Hematopoietic multipotent progenitor cell treated with erythropoietin and hydrocortisone succinate and interleukin-3 and kit ligand, for 8 days (in vitro differentiated cells): ENCODE measurements around the gene GPR161.
A peak's percentile ranks its signal among the peaks of the same experiment; 100 is the strongest.
"Not testable (repeated sequence)": the region's sequence is repeated elsewhere in the genome, so short reads cannot be mapped to it uniquely, and the experiment has no call there.

ENCODE experiments used
- DNase-seq: peaks from one replicate; pipeline ENCODE4 v3.0.0-alpha.2; 2015

GPR161 gene, protein sequence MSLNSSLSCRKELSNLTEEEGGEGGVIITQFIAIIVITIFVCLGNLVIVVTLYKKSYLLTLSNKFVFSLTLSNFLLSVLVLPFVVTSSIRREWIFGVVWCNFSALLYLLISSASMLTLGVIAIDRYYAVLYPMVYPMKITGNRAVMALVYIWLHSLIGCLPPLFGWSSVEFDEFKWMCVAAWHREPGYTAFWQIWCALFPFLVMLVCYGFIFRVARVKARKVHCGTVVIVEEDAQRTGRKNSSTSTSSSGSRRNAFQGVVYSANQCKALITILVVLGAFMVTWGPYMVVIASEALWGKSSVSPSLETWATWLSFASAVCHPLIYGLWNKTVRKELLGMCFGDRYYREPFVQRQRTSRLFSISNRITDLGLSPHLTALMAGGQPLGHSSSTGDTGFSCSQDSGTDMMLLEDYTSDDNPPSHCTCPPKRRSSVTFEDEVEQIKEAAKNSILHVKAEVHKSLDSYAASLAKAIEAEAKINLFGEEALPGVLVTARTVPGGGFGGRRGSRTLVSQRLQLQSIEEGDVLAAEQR

DNA sequence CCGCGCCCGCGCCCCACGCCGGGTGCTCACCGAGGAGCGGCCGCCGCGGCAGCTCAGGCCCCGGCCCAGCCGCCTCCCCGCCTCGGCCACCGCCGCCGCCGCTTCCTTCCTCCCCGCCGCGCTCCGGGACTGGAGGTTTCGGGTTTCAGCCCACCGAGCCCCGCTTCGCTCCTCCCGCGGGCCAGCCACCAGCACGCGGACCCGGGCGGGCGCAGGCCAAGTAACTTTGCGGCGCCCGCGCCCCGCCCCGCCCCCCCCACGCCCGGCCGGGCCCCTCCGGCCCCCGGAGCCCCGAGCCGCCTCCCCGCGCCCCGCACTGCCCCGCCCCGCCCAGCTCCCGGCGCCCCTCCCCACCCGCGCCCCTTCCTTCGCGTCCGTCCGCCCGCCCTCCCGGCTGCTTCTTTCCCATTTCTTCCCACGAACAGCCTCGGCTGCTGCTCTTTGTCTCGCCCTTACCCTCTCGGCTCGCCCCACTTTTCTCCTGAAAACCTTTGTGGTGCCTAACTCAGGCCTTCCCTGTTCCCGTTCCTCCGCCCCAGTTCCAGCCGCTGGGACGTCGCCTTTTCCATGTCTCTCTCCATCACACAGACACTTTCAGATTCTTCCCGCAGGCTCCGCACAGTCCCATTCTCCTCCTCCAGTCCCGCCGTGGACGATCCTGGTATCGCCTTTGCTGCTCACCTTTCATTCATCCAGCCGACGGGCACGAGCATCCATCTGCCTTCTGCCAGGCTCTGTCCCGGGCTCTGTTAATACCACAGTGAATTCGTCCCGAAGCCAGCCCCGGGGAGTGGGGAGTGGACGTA lies at the start of gene GPR161:
GPR161 (minus strand) TSS at position 222 of the 806 bp plus-strand sequence. CDS start 32,080 bp downstream, outside the sequence.
- DNase-seq = no peak

DNA sequence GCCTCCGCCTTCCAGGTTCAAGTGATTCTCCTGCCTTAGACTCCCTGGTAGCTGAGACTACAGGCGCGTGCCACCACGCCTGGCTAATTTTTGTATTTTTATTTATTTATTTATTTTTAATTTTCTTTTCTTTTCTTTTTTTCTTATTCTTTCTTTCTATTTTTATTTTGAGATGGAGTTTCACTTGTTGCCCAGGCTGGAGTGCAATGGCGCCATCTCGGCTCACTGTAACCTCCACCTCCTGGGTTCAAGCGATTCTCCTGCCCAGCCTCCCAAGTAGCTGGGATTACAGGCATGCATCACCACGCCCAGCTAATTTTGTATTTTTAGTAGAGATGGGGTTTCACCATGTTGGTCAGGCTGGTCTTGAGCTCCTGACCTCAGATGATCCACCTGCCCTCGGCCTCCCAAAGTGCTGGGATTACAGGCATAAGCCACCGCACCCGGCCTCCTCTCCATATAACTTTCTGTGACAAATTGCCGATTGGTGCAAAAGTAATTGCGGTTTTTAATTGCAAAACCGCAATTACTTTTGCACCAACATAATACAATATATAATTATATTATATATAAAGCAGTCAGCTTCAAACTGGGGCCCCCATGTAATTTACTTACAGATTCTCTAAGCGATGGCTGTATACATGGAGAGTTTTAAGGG lies 44.5 kb upstream of the GPR161 start:
- DNase-seq = not testable (repeated sequence)

DNA sequence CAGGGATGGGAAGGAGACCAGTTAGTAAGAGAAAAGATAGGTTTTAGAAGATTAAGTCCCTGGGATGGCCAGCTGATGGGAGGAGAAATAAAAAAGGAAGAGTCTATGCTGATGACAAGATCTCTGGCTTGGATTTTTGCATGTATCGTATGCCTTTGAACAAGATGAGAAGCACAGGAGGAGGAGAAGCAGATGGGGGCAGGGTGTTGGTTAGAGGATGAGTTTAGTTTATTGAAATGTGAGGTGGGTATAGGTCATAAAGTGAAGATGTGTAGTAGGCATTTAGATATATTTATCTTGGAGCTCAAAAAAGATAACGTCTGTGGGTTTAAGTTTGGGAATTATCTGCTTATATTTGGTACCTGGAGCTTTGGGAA lies 43.4 kb upstream of the GPR161 start:
- DNase-seq = peak; percentile 7

DNA sequence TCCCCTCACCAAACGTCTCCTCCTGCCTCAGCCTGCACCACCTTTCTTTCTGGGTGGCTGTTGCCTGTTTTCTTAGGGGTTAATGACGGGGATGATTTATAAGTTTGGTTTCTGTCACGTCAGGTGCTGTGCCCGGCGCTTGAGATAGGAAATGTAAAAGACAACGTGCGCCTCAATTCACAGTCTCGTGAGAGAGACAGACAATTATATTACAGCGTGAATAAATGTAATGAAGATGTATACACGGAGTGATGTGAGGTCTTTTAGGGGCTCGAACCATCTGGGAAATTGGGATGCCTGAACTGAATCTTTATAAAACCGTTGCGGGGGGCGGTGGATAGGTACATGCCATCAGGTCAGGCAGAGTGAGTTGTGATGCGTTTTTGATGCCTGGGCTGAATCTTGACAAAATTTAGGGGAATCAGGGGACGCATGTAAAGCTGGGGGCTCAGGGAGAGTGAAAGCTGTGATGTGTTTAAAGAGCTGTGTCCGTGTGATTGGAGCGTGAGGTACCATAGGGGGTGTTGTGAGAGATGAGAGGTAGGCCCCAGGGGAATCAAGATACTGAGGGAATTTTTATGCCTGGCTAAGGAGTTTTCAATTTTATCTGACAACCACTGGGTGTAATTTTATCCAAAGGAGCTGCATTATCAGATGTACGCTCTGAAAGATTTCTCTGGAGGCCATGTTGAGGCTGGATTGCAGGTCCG lies 42.9 kb upstream of the GPR161 start:
- DNase-seq = peak; percentile 11

DNA sequence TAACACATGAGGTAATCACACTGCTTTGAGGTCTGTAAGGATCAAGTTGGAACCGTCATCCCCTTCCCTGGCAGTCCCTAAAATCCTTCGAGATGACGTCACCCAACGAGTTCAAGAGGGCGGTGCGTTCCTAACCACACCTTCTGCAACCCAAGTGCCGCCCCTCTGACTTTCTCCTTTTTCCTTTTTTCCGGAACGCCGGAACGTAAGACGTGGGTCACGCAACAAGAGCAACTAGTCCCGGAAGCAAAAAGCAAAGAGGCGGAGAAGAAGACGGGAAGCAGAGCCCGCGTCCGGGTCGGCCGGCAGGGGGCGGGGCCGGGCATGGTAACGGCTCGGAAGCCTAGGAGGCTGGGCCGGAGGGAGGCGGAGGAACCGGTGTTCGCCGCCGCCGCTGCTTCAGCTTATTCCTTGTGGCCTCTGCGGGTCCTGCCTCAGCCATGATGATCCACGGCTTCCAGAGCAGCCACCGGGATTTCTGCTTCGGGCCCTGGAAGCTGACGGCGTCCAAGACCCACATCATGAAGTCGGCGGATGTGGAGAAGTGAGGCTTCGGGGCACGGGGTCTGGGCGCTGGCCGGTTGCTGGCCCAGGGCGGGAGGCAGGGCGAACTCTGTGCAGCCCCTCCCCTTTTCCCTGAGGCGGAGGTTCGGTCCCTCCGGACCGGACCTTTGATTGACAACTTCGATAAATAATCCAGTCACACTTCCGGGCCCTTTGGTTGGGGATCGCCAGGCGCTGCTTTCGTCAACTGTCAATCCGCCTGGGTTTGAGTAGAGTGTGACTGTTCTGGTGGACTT lies 42.1 kb upstream of the GPR161 start, which contains the start of gene TIPRL:
TIPRL (plus strand) TSS at position 325 of the 800 bp plus-strand sequence; CDS start at position 441, 116 bp downstream.
- peak; percentile 98 for DNase-seq

DNA sequence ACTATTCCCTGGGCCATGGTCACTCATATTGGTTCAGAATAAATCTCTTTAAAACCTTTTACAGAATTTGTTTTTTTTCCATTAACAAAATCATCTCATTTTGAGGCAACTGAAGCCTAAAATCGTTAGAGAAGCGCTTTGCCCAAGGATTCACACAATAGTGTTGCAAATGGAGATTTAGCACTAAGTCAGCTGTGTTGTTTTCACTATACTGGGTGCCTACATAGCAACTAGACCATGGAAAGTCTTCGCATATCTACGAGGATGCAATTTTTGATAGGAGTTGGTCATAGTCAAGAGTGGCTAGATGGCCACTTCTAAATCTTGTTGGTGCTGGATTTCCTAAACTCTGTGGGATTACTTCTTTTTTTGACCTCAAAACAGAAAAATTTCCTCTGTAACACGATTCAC lies 41.5 kb upstream of the GPR161 start:
- no peak for DNase-seq

DNA sequence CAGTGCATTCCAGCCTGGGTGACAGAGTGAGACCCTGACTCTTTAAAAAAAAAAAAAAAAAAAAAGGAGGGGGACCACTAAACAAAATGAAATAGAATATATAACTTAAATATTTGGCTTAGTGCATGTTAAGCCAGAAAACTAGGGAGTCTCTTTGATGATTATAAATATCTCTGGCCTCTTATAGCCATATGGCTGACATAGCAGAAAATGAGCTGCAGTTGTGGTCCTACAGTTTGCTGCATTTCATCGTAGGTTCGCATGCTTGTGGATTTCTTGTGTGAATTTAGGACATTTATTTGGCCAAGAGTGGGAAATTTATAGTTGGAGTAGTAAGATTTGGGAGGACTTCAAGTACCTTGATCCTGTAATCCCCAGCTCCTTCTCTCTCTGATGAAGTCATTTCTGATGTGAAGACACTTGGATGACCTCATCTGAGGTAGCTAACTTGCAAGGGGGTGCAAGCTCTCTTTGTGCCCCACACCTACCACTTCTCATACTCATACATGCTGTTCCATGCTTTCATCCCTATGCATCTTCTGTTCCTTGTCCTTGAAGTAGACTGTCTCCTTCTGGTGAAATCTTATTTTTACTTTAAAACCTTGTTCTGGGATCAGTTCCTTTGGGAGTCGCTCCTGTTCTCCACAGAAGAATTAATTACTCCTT lies 35.7 kb upstream of the GPR161 start:
- no peak for DNase-seq

DNA sequence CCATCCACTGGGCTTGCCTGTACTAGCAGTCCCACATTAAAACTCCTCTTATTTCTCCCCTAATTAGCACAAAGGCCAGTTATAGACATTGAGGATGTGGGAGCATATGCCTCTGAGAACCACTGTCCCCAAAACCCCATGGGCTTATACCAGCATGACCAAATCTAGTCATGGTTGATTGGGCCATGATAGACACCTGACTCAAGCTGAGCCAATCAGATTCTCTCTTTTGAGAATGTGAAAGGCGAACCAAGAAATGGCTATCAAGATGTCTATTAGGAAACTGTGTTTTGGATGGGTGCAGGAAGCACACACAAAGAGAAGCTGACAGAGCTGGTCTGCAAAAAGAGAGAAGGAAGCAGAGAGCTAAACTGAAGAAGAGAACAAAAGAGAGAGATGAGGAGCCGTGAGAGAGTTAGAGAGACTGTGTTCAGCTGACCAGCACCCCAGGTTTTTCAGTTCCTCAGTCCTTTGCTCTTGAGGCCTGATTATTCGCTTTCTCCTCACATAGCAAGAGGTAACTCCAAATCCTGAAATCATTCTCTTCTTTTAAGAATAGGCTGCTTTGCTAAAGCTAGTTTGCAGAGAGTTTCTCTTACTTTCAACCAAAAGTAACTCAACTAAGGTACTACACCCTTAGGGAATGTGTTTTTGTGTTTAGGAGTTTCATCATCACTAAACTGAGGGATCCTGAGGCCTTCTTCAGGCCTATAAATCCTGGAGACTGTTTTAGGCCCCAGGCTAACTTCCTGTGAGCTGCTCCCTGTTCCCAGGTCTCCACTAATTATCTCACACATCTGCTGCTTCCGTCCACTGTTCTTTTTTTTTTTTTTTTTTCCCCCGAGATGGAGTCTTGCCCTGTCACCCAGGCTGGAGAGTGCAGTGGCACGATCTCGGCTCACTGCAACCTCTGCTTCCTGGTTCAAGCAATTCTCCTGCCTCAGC lies 34.1 kb upstream of the GPR161 start:
- DNase-seq = no peak

DNA sequence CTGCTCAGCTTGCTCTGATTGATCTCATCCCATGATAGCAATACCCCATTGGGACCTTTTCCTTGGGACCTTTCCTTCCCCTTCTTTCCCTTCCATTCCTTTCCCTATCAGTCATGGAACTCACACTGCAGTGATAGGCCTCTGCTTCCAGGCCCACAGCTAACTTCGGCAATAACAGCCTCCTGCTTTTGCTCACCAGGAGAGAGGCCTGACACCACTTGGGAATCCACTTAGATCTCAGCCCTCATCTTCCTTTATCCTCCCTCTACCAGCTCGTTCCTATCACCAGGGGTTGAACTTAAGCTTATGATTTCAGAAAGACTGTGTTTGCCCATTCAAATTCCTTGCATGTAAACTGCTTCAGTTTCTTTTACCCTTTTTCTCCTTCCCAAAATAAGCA lies 31.1 kb upstream of the GPR161 start:
- no peak for DNase-seq

DNA sequence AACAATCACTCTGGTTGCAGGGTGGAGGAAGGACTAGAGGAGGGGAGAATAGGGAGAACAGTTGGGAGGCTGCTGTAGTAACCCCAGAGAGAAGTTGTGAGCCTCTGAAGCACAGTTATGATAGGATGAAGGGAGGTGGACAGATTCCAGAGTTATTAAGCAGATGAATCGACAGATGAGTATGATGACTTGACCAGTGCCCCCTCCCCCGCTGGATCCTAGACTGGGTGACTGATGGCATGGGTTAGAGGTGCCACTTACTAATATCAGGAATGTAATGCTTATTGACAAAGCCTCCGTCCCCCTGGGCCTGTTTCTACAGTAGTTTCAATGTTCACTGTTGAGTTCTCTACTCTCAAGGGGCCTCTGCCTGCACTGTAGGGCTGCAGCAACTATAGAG lies 28.0 kb upstream of the GPR161 start:
- no peak for DNase-seq

DNA sequence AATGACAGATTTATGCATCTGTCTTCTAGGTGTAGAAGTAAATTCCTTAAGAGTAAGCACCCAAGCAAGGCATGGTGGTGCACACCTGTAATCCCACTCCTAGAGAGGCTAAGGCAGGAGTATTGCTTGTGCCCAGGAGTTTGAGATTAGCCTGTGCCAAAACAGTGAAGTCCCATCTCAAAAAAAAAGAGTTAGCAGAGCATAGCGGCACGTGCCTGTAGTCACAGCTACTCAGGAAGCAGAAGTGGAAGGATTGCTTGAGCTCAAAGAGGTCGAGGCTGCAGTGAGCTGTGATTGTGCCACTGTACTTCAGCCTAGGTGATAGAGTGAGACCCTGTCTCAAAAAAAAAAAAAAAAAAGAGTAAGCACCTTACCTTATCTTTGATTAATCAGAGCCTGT lies 26.9 kb upstream of the GPR161 start:
- no peak for DNase-seq

DNA sequence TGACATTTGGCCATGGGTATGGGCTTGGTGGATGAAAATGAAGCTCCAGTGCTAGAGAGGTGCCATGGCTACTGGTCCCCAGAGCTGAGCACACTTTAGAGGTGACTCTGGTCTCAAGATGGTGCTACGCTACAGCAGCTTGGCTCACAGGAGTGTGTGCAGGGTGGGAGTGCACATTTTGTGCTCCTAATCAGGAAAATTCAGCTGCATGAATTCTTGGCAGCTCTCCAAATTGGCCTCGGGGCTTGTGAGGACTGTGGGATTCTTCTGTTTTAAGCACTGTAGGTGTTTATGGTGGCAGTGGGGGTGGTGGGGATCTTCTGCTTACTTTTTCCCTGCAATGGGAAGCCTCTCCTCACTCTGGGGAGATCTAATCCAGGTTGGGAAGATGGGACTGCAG lies 24.7 kb upstream of the GPR161 start:
- peak; percentile 96 for DNase-seq

DNA sequence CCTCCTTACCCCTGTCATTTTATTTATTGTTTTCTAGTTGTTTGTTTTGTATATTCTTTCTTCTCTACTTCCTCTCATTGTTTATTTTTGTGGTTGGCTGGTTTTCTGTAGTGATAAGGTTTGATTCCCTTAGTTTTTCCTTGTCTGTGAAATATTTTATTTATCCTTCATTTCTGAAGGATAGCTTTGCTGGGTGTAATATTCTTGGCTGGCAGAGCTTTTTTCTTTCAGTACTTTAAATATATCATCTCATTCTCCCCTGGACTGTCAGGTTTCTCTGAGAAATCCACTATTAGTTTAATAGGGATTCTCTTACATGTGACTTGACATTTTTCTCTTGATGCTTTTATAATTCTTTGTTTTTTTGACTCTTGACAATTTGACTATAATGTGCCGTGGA lies 23.2 kb upstream of the GPR161 start:
- no peak for DNase-seq

DNA sequence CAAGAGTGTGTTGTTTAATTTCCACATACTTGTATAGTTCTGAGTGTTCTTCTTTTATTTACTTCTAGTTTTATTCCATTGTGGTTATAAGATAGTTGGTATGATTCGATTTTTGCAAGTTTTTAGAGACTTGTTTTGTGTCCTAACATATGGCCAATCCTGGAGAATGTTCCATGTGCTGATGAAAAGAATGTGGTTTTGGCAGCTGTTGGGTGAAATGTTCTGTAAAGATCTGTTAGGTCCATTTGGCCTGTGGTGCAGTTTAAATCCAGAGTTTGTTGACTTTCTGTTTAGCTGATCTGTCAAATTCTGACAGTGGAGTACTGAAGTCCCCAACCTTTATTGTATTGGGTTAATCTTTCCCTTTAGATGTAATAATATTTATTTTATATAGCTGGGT lies 22.5 kb upstream of the GPR161 start:
- no peak for DNase-seq

DNA sequence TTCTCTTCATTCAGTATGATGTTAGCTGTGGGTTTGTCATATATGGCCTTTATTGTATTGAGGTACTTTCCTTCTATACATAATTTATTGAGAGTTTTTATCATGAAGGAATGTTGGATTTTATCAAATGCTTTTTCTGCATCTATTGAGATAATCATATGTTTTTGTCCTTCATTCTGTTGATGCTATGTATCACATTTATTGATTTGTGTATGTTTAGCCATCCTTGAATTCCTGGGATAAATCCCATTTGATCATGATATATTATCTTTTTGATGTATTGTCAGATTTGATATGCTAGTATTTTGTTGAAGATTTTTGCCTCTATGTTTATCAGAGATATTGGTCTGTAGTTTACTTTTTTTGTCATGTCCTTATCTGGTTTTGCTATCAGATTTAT lies 20.9 kb upstream of the GPR161 start:
- DNase-seq = no peak

DNA sequence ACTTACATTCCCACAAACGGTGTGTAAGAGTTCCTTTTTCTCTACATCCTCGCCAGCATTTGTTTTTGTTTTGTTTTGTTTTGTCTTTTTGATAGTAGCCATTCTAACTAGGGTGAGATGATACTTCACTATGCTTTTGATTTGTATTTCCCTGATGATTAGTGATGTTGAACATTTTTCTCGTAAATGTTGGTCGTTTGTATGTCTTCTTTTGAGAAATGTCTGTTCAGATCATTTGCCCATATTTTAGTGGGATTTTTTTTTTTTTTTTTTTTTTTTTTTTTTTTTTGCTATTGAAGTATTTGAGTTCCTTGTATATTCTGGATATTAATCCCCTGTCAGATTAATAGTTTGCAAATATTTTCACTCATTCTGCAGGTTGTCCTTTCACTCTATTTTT lies 19.2 kb upstream of the GPR161 start:
- DNase-seq = no peak

DNA sequence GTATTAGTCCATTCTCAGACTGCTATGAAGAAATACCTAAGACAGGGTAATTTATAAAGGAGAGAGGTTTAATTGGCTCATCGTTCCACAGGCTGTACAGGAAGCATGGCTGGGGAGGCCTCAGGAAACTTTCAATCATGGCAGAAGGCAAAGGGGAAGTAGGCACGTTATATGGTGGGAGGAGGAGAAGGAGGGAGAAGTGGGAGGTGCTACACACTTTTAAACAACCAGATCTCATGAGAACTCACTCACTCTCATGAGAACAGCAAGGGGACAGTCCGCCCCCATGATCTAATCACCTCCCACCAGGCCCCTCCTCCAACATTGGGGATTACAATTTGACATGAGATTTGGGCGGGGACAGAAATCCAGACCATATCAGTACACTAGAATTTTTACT lies 18.0 kb upstream of the GPR161 start:
- DNase-seq = not testable (repeated sequence)

DNA sequence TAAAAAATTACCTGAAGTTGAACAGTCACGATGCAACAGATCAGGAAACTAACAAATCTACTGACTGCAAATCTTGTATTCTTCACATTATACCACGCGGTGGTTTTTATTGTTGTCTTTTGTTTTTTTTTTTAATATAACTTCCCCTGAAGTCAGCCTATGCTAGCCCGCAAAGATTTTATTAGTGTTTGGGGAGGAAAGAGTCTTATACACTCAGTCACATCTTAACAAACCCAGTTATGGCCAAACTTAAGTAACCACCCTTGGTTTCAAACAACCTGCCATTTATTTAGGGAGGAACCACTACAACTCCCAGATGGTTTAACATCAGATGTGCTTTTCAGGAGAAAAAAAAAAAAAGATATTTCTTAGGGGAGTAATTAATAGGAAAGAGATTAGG lies 15.2 kb upstream of the GPR161 start:
- DNase-seq = no peak

DNA sequence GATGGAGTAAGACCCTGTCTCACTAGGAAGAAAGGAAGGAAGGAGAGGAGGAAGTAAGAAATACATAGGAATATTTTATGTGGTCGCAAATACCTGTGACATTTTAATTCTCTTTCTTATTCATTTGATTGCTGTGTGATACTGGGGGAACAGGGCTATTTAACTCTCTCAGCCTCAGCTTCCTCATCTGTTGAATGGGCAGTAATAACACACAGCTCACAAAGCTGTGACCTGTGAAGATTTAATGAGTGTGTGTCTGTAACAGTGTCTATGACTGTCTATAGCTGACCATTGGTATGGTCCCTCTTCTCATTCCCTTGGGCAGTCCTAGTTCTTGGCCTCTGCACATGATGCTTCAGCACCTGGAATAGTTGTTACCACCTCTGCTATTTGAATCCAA lies 13.6 kb upstream of the GPR161 start:
- DNase-seq = no peak

DNA sequence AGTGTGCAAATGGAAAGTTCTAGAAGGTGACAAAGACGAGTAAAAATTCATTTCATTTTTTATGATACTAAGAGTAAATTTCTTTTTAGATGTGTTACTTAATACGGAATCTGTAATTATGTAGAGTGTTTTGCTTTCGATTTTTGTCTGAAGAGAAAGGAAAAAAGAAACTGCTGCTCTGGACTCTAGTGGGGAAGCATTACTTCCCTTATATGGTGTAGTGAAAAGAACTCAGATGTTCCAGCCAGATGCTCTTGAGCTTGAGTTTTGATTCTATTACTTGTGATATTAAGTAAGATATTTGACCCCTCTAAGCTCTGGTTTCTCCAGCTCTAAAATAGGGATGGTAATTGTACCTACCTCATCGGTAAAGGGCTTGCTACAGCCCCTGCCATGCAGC lies 12.2 kb upstream of the GPR161 start:
- DNase-seq = no peak
